GM19463 (cell line): ENCODE measurements around the gene DPP9.

Experiments used
- ATAC-seq: cut with Tn5 transposase; IDR thresholded peaks from one replicate; pipeline ENCODE4 v1.9.1; 2021; ENCODE audit warnings: mild to moderate bottlenecking, moderate library complexity; ENCODE audit not compliant: unreplicated experiment

Gene DPP9

DNA sequence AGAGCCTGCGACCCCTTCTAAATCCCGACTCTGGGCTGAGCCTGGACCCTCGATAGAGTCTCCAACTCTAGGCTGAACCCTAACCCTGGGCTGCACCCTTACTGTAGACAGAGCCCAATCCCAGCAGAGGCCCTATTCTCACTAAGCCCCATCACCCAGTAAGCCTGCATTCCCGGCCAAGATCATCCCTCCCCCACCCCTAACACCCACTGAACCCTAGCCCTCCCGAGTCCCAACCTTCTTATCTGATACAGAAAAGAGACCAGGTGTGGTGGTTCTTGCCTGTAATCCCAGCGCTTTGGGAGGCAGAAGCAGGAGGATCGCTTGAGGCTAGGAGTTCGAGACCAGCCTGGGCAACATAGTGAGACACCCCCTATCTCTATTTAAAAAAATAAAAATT, 86.9 kb downstream of the DPP9 start:
- no peak for ATAC-seq

DNA sequence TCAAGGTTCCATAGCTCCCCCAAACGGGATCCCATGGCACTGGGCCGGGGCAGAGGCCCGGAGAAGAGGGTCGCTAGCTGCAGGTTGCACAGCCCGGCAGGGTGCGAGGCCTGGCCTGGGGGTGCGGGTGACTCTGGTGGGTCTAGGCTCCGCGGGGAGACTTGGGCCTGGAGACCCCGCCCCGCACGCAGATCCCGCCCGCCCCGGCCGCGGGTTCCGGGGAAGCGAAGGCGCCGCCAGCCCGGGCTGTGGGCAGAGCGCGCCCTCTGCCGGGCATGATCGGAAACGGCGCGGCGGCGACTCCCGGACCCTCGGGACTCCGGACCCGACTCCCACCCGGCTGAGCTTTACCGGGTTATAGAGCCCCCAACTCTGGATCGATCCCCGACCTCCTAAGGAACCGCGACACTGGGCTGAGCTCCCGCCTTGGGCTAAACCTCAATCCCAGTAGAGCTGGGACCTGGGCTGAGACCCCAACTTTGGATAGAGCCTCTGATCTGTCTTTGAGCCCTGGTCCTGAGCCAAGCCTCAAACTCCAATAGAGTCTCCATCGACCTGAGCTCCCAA, 87.4 kb downstream of the DPP9 start:
- no peak for ATAC-seq

DNA sequence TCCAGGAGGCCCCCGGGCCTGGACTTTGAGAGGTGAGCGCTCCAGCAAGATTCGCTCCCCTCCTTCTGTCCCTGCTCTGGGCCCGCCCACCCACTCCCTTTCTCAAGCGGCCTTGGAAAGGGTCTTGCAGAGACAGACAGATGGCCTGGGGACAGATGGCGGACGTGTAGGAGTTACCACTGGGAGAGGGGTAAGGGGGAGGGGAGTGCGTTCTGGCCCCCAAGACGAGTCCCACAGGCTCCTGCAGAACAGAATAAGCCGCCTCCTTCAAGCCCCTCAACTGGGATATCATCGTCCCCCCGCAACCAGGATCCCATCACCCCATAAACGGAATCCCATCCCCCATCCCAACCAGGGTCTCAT, 87.9 kb downstream of the DPP9 start:
- ATAC-seq: no peak

DNA sequence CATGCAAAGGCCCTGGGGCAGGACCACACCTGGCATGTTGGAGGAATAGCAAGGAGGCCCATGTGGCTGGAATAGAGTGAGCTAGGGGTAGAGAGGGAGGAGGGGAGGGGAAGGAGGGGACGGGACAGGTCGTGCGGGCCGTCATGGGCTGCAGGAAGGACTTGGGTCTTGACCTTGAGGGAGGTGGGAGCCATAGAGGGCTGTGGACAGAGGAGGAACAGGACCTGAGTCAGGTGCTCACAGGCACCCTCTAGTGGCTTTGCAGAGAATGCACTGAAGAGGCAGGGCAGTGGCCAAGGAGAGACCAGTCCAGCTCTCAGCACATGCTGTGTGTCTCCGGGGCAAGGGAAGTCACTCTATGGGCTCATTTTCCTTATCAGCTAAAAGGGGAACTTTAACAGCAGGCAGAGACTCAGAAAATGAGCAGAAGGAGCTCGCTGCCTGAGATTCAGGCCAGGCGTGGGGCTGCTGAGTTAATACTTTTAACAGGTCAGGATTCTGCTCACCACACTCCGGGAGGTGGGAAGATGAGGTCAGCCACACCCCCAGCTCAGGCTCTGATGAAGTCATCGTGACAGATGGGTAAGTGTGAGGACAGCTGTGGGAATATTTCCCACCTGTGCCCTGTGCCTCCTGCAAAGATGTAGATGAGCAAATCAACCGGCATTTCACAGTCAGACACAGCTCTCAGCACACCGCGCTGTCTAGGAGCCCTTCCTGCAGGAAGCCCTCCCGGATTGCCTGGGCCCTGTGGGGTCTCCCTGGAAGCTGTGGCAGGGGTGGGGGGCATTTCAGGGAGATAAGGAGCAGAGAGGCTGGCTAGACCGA, 90.3 kb downstream of the DPP9 start:
- ATAC-seq: no peak
